Heart left ventricle (tissue), 13 donors: ENCODE measurements around the gene PFKP.

ENCODE experiments used
- POLR2A ChIP-seq, 2 donors: fragments of 450-650 bp; IDR thresholded peaks; one replicate each; pipeline ENCODE4 v1.6.1; 2017; ENCODE audit warnings: antibody characterized with exemption in 2 of 2, mild to moderate bottlenecking in 2 of 2, moderate library complexity in 2 of 2
- TF ChIP-seq, protein P1 (sequence below), 12 donors: fragments of 200-600 bp; sonication (generic) in 4 of 12; IDR thresholded peaks; one replicate each; pipeline versions ENCODE4 v1.5.0 to v1.8.0; 2018 to 2022; ENCODE audit warnings: antibody characterized with exemption in 12 of 12, mild to moderate bottlenecking in 5 of 12
- donor health status: ischemic (EF 13 %, LVEDD 7.1; RV severe dilation, severe dysfunction).
- donor health status: DM: no; HTN: yes; CAD: no.
- donor health status: DM: no; HTN: no; CAD: no.
- donor health status: ischemic (EF 25% LVEDD 6.9; RV normal size, moderate dysfunction).
- donor health status: ischemic (EF 25% LVEDD 5.7; RV mildly dilated, moderate dysfunction).
- donor health status: ischemic (EF 35%, LVEDD 5.7; RV mildly dilated, moderate dysfunction).
- donor health status: nonischemic (EF 11% LVEDD 7.7; RV severe dilation, severe dysfunction).
- donor health status: DM: yes; HTN: yes; CAD: no.
- donor health status: PGD.
- donor health status: ischemic (EF 29% LVEDD 5.4; RV normal size, mild dysfunction).
- donor health status: nonischemic (EF 23%, LVEDD 6.1; RV moderate dilation, normal function).

DNA sequence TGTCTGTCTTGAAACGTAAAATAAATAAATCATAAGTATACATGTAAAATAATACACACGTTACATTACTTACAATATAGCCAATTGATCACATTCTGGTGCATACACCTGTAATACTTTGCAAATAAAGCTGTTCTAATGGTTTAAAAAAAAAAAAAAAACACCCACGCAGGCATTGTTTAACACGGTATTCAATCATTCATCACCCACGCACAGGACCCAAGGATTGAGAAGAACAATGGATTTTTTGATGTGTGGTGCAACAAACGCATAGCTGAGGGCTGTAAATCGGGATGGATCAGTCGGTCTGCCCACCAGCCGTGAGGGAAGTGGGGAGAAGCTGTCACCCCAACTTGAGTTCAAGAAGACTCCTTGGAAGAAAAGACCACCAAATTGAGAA lies 96.5 kb downstream of the PFKP start:
- TF ChIP-seq, protein P1, sequence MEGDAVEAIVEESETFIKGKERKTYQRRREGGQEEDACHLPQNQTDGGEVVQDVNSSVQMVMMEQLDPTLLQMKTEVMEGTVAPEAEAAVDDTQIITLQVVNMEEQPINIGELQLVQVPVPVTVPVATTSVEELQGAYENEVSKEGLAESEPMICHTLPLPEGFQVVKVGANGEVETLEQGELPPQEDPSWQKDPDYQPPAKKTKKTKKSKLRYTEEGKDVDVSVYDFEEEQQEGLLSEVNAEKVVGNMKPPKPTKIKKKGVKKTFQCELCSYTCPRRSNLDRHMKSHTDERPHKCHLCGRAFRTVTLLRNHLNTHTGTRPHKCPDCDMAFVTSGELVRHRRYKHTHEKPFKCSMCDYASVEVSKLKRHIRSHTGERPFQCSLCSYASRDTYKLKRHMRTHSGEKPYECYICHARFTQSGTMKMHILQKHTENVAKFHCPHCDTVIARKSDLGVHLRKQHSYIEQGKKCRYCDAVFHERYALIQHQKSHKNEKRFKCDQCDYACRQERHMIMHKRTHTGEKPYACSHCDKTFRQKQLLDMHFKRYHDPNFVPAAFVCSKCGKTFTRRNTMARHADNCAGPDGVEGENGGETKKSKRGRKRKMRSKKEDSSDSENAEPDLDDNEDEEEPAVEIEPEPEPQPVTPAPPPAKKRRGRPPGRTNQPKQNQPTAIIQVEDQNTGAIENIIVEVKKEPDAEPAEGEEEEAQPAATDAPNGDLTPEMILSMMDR (IDR thresholded peaks at IDR 0.05), result no peak
- no peak for TF ChIP-seq POLR2A (IDR thresholded peaks at IDR 0.05)
